Neural progenitor cell (in vitro differentiated cells): ENCODE data around the gene UNC5CL.

ENCODE experiments used
- CTCF ChIP-seq: fragments of 200-600 bp; sonication (generic); IDR thresholded peaks from 2 replicates; pipeline ENCODE4 v1.5.1; 2017; ENCODE audit warnings: antibody characterized with exemption, mild to moderate bottlenecking
- EZH2 ChIP-seq: fragments of 200-600 bp; sonication (generic); IDR thresholded peaks from 2 replicates; pipeline ENCODE4 v1.6.1; 2017; ENCODE audit warnings: antibody characterized with exemption, mild to moderate bottlenecking, moderate library complexity
- EZH2phosphoT487 ChIP-seq: fragments of 200-600 bp; sonication (generic); IDR thresholded peaks from 2 replicates; pipeline ENCODE4 v1.6.1; 2017; ENCODE audit warnings: antibody characterized with exemption

GRCh38 chr6:41073968-41074691, 35.1 kb upstream of the UNC5CL start:
- TF ChIP-seq CTCF (no peak), EZH2phosphoT487 (no peak), EZH2 (no peak)
